SK-N-SH (cell line): ENCODE data around the gene COIL.

ENCODE experiments used
- CTCF ChIP-seq: fragments of 200-600 bp; sonication (generic); IDR thresholded peaks from 2 replicates; pipeline ENCODE4 v1.6.1; 2017; ENCODE audit warnings: antibody characterized with exemption, mild to moderate bottlenecking, moderate library complexity
- FOSL2 ChIP-seq: IDR thresholded peaks from 2 replicates; pipeline ENCODE4 v1.4.0; 2012; ENCODE audit warnings: low read depth, mild to moderate bottlenecking, moderate library complexity, borderline replicate concordance
- GATA2 ChIP-seq: sonication (generic); formaldehyde crosslinking; IDR thresholded peaks from 2 replicates; pipeline ENCODE4 v1.5.0; 2020; ENCODE audit warnings: mild to moderate bottlenecking, missing genetic modification reagents
- MAX ChIP-seq: IDR thresholded peaks from 2 replicates; pipeline ENCODE4 v1.4.0; 2012; ENCODE audit warnings: low read depth
- MXI1 ChIP-seq: IDR thresholded peaks from 2 replicates; pipeline ENCODE4 v1.6.1; 2012; ENCODE audit warnings: mild to moderate bottlenecking, low read depth, low read length, improper control_type of control experiment
- POLR2AphosphoS5 ChIP-seq: IDR thresholded peaks from 2 replicates; pipeline ENCODE4 v1.6.1; 2012; ENCODE audit warnings: low read depth, low read length
- TAF1 ChIP-seq: IDR thresholded peaks from 2 replicates; pipeline ENCODE4 v1.6.1; 2012; ENCODE audit warnings: low read depth, mild to moderate bottlenecking, low read length, moderate library complexity, borderline replicate concordance

DNA sequence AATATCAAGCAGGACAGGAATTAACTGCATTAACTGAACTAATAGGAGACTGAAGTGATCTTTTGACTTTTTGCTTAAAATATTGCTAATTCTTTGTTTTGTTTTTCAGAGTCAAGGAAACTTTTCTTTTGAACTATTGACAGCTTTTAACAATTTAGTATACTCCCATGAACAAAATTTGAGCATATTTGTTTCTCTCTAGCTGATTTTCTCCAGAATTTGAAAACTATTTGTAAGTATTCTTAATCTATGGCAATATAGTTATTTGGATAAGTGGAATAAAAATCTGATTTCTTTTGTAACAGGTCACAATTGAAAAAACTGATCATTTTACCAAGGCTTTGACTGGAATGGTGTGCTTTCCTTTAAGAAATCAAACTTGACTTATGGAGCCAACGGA is 10.1 kb upstream of the COIL start:
- no peak for TF ChIP-seq MXI1
- no peak for TF ChIP-seq FOSL2
- TF ChIP-seq CTCF, result no peak
- TF ChIP-seq POLR2AphosphoS5, result no peak
- no peak for TF ChIP-seq MAX
- no peak for TF ChIP-seq TAF1
- no peak for TF ChIP-seq GATA2 (CRISPR knock-in tag)
